GM12891 (cell line): ENCODE results near the gene TTC28.

ENCODE experiments used
- PAX5 ChIP-seq: IDR thresholded peaks from 2 replicates; pipeline ENCODE4 v1.6.1; 2011; ENCODE audit warnings: low read length, moderate library complexity, mild to moderate bottlenecking; ENCODE audit not compliant: insufficient read depth, severe bottlenecking
- POLR2A ChIP-seq: IDR thresholded peaks from 2 replicates; pipeline ENCODE4 v1.6.1; 2011; ENCODE audit warnings: low read depth, low read length, control low read depth
- POLR2AphosphoS5 ChIP-seq: IDR thresholded peaks from 2 replicates; pipeline ENCODE4 v1.6.1; 2011; ENCODE audit warnings: low read depth, low read length, control low read depth
- SPI1 ChIP-seq: IDR thresholded peaks from 2 replicates; pipeline ENCODE4 v1.6.1; 2011; ENCODE audit warnings: low read depth, low read length, control low read depth
- TAF1 ChIP-seq: IDR thresholded peaks from 2 replicates; pipeline ENCODE4 v1.6.1; 2011; ENCODE audit warnings: low read depth, low read length, control low read depth

- TF ChIP-seq POLR2AphosphoS5, result no peak
- TF ChIP-seq POLR2A, result no peak
- no peak for TF ChIP-seq TAF1
- no peak for TF ChIP-seq PAX5
- TF ChIP-seq SPI1, result no peak
These were observed 23.3 kb upstream of the TTC28 start for GRCh38 chr22:28702891-28703290.
